GM12865 (cell line): ENCODE results near the gene SLC27A1.

Source experiments
- DNase-seq: peaks from one replicate; pipeline ENCODE4 v3.0.0; 2010; ENCODE audit warnings: low read depth
- H3K4me3 ChIP-seq: 2 replicates; pipeline ENCODE4 v1.5.1; 2011; ENCODE audit warnings: mild to moderate bottlenecking, low read depth, low read length, control low read depth
- TF ChIP-seq, protein P1 (sequence below): IDR thresholded peaks from 2 replicates; pipeline ENCODE4 v1.5.1; 2011; ENCODE audit warnings: low read length, control low read depth, low read depth, inconsistent platforms; ENCODE audit not compliant: insufficient read depth; ENCODE audit errors: missing control alignments

Gene SLC27A1

DNA sequence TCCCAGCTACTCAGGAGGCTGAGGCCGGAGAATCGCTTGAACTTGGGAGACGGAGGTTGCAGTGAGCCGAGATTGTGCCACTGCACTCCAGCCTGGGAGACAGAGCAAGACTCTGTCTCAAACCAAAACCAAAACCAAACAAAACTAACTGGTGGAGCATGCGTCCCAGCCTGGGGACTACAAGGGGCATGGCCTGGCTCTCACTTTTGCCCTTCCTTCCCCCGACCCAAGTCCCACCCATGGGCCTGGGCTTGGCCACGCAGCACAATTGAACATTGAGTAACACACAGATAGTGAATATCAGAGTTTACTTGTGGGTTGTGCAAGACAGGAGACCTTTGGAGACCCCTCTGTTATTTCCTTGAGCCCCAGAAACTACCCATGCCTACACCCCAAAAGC lies 35.1 kb upstream of the SLC27A1 start:
- TF ChIP-seq, protein P1, sequence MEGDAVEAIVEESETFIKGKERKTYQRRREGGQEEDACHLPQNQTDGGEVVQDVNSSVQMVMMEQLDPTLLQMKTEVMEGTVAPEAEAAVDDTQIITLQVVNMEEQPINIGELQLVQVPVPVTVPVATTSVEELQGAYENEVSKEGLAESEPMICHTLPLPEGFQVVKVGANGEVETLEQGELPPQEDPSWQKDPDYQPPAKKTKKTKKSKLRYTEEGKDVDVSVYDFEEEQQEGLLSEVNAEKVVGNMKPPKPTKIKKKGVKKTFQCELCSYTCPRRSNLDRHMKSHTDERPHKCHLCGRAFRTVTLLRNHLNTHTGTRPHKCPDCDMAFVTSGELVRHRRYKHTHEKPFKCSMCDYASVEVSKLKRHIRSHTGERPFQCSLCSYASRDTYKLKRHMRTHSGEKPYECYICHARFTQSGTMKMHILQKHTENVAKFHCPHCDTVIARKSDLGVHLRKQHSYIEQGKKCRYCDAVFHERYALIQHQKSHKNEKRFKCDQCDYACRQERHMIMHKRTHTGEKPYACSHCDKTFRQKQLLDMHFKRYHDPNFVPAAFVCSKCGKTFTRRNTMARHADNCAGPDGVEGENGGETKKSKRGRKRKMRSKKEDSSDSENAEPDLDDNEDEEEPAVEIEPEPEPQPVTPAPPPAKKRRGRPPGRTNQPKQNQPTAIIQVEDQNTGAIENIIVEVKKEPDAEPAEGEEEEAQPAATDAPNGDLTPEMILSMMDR, result no peak
- H3K4me3 ChIP-seq, result no peak overlapping the region
- DNase-seq, result no peak

DNA sequence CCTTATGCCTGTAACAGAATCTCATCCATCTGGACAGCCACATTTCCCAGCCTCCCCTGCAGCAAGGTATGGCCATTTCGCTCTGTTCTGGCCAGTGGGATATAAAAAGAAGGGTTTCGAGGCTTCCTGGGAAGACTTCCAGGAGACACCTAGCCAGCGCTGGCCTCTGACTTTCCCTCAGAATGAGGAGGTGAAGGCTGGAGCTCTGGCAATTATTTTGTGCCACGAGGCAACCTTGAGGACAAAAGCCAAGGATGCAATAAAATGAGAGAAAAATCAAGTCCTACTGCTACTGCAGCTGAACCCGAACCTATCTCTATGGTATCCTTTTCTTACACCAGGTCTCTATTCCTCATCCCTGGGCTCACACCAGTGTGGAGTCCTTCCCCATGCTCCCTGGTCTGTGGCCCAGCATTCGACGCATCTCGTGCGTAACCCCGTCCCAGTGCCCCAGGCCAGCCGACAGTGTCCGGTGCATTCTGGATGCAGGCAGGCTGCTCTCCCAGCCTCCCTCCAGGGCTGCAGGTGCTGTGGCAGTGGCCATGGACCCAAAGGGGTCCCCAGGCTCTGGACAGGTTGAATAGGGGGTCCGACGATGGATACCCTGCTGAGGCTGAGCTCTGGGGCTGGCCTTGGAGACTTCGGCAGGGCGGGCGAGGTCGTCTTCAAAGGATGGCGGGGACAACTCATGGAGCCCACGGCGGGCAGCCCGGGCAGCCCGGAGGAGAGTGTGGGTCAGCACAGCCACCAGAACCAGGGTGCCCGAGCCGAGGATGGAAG lies 34.0 kb upstream of the SLC27A1 start:
- DNase-seq, result no peak
- TF ChIP-seq, protein P1, result no peak
- no peak overlapping the region for H3K4me3 ChIP-seq

DNA sequence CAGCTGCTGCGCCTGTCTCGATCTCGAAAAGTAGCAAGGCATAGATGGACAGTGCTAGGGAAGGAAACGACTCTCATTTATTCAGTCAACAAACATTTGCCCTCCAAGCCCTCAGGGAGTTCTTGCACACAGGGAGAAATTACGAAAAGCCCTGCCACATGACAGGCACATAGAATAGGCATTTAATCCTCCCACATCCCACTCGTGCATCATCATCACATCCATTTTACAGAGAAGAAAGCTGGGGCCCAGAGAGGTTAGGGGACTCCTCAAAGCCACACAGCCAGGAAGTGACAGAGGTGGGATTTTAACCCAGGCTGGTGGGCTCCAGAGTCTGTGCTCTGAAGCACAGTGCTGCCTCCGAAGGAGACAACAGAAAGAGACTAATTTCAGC lies 33.5 kb upstream of the SLC27A1 start:
- no peak overlapping the region for H3K4me3 ChIP-seq
- no peak for DNase-seq
- TF ChIP-seq, protein P1, result no peak

DNA sequence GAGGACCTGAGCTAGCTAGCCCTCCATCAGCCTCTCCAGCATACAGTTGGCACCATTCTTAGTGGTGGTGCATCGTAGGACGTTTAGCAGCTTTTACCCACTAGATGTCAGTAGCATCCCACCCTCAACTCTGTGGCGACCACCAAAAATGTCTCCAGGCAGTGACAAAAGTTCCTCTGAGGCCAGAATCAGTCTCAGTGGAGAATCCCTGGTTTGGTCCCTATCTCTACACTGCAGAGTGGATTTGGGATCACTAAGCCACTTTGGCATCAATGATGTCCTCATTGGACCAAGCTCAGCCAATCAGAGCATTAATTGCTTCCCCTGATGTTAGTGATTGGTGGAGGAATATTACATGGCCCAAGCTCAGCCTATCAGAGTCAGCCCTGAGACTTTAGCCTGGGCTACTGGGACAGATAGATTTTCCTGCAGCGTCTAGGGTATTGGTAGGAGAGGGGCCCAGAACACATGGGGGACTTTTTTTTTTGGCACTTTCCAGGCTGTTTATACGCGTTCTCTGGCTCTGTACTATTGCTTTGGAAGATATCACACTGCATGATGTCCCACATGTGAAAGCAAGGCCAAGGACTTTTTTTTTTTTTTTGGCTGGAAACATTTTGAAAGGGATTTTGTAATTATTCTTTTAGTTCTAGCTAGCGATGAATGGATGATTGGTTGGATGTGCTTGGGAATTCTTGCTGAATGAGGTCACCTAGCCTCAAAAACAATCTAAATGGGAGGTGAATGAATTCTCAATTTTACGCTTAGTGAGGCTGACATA lies 28.9 kb upstream of the SLC27A1 start:
- H3K4me3 ChIP-seq, result no peak overlapping the region
- TF ChIP-seq, protein P1, result peak; percentile 48
- DNase-seq, result peak; percentile 32

DNA sequence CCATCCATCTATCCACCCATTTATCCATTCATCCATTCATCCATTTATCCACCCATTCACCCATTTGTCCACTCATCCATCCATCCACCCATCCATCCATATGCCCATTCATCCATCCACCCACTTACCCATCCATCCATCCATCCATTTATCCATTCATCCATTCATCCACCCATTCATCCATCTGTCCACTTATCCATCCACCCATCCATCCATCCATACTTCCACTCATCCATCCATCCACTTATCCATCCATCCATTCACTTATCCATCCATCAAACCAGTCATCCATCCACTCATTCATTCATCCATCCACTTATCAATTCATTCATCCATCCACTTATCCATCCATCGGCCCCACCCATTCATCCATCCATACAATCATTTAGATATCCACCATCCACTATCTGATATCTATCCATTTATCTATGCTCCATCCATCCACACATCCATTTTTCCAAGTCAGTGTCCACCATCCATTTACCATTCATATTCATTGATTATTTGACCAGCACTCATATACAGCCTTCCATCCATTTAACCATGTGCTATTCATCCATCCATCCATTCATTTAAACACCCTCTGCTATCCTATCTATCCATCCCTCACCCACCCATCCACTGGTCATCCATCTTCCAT lies 24.7 kb upstream of the SLC27A1 start:
- no peak overlapping the region for H3K4me3 ChIP-seq
- DNase-seq, result no peak
- TF ChIP-seq, protein P1, result no peak

DNA sequence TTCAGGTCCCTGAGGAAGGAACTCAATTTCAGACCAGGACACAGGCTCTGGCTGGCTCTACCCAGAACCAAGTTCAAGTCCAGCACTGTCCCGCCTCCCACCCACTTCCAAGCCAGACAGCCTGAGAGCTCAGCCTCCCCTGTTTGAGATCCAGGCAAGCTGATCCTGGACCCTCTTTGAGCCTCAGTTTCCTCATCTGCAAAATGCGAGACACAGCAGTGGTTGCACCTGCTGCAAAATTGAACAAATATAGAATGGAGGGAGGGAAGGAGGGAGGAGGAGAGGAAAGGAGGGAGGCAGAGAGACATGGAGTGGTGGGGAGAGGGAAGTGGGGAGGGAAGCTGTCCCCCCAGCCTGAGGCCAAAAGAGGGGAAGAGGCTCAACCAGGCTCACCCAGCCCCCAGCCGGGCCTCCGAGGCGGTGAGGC lies 22.6 kb upstream of the SLC27A1 start:
- no peak overlapping the region for H3K4me3 ChIP-seq
- TF ChIP-seq, protein P1, result no peak
- DNase-seq, result no peak
